Measurements from ENCODE around the gene SHROOM3.

DNA sequence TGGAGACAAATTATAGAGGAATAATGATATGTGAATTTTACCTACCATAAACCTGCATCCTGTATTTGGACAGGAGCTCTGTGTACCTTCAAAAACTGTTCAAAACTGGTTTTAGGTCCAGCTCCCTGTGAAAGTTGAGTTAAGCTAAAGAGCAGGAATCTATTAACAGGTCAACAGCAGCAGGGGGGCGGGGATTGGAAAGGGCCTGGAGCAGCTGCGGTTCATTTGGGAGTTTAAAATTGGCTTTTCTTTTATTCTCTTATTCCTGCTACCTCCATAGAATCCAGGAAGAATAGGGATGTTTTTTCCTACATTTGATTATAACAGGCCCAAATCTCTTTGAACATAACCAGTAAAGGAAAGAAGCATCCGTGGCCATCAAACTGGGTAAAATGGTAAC, 23.8 kb downstream of the SHROOM3 start:
- TF ChIP-seq CTCF (conservative IDR thresholded peaks at IDR 0.05; ENCODE audit: low read depth in 2 of 2) (no peak), POLR2AphosphoS5 (IDR thresholded peaks at IDR 0.05; ENCODE audit: low read depth) (no peak), EZH2 (IDR thresholded peaks at IDR 0.05; ENCODE audit: low read depth, unreplicated experiment) (no peak)

Data from GM23338 (cell line).